Panc1 (cell line): ENCODE results near the gene RRP9. TPM values are rescaled to one million over a fixed set of nuclear protein-coding genes. Genes with fewer than 3 reads are reported as not detected.
"Not testable (repeated sequence)": the region's sequence is repeated elsewhere in the genome, so short reads cannot be mapped to it uniquely, and the experiment has no call there.

ENCODE experiments used
- ATAC-seq: fragments of 200-7000 bp; cut with Tn5 transposase; 2 replicates; pipeline ENCODE4 v1.9.1; 2020; ENCODE audit warnings: mild to moderate bottlenecking, moderate library complexity
- BruUV-seq: library from RNA; stranded (reverse); fragments of 400-500 nt; replicated peaks from 2 replicates; lab custom pipeline; 2021; lab: Mats Ljungman, UMichigan
- CTCF ChIA-PET: fragments of 300-600 bp; sonication (Branson Sonifier 250); formaldehyde crosslinking; loops from one replicate; lab custom pipeline; 2022; ENCODE audit warnings: antibody characterized with exemption; lab: Charles Lee
- POLR2A ChIA-PET: fragments of 300-600 bp; sonication (Branson Sonifier 250); formaldehyde crosslinking; loops from one replicate; lab custom pipeline; 2022; ENCODE audit warnings: antibody characterized with exemption; lab: Charles Lee
- DNase-seq: peaks from one replicate; pipeline ENCODE4 v3.0.0-alpha.2; 2010; ENCODE audit warnings: low read depth, low spot score
- H3K27ac ChIP-seq: 2 replicates; pipeline ENCODE4 v1.5.1; 2011; ENCODE audit warnings: mild to moderate bottlenecking, low read length, inconsistent platforms
- H3K27me3 ChIP-seq: fragments of 200-500 bp; sonication (Bioruptor generic); 2 replicates; pipeline ENCODE4 v1.6.0; 2014; ENCODE audit warnings: low read length, inconsistent platforms; ENCODE audit not compliant: control insufficient read depth, insufficient read depth
- H3K36me3 ChIP-seq: fragments of 200-500 bp; sonication (Bioruptor generic); 2 replicates; pipeline ENCODE4 v1.5.1; 2014; ENCODE audit warnings: inconsistent platforms, mild to moderate bottlenecking, low read length, moderate library complexity; ENCODE audit not compliant: control insufficient read depth, insufficient read depth
- H3K4me1 ChIP-seq: 2 replicates; pipeline ENCODE4 v1.5.1; 2011; ENCODE audit warnings: inconsistent platforms, mild to moderate bottlenecking, low read length, moderate library complexity; ENCODE audit not compliant: control insufficient read depth, insufficient read depth
- H3K4me3 ChIP-seq, 2 experiments: 2 replicates each; pipeline ENCODE4 v1.5.1; 2011 to 2012; ENCODE audit warnings: low read depth in 2 of 2, low read length in 2 of 2, mild to moderate bottlenecking in 2 of 2, inconsistent platforms in 1 of 2, moderate library complexity in 1 of 2
- H3K9me3 ChIP-seq: fragments of 200-500 bp; sonication (Bioruptor generic); 2 replicates; pipeline ENCODE4 v1.5.1; 2014; ENCODE audit warnings: low read depth, mild to moderate bottlenecking, inconsistent platforms, low read length, moderate library complexity; ENCODE audit not compliant: control insufficient read depth, insufficient read depth
- CTCF ChIP-seq: fragments of 450-650 bp; IDR thresholded peaks from 2 replicates; pipeline ENCODE4 v1.5.1; 2017; ENCODE audit warnings: mild to moderate bottlenecking
- POLR2AphosphoS5 ChIP-seq: IDR thresholded peaks from 2 replicates; pipeline ENCODE4 v1.6.1; 2012; ENCODE audit warnings: mild to moderate bottlenecking, low read depth, low read length, moderate library complexity
- REST ChIP-seq, 2 experiments: IDR thresholded peaks; 2 replicates each; pipeline ENCODE4 v1.6.1; 2011 to 2012; ENCODE audit warnings: low read depth in 2 of 2, control low read depth in 1 of 2, low read length in 1 of 2, mild to moderate bottlenecking in 1 of 2, moderate library complexity in 1 of 2; ENCODE audit not compliant: insufficient read depth in 1 of 2
- SIN3A ChIP-seq: IDR thresholded peaks from 2 replicates; pipeline ENCODE4 v1.6.1; 2012; ENCODE audit warnings: low read depth, mild to moderate bottlenecking, low read length, moderate library complexity, borderline replicate concordance; ENCODE audit not compliant: insufficient read depth
- TCF7L2 ChIP-seq: IDR thresholded peaks from 2 replicates; pipeline ENCODE4 v1.6.1; 2011; ENCODE audit warnings: mild to moderate bottlenecking, low read depth, low read length, inconsistent platforms
- in situ Hi-C: cut with HindIII; loops from 2 replicates; pipeline ENCODE4 v1.10.0; 2016; ENCODE audit warnings: low sequenced_read_pairs, low pct_unique_long_range_greater_than_20kb
- intact Hi-C: fragments of 100-400 bp; cut with micrococcal nuclease; formaldehyde crosslinking; loops from one replicate; pipeline ENCODE4 v1.10.0; 2022; ENCODE audit not compliant: unreplicated experiment
- total RNA-seq: library from RNA; stranded (reverse); gene quantifications from one replicate; pipeline ENCODE4 v1.2.1, GENCODE V29; 2021; ENCODE audit not compliant: unreplicated experiment

The RRP9 gene
- total RNA-seq, 1 experiment from 2014 or later: 54.5 TPM

- no peak overlapping the region for H3K4me3 ChIP-seq
- BruUV-seq: no TSS peak
- DNase-seq (no peak), ATAC-seq (no peak)
- no peaks in the 10 kb centered on the region for H3K4me1 ChIP-seq
- H3K9me3 ChIP-seq: no peaks in the 10 kb centered on the region
- intact Hi-C loops: no loop called here
- CTCF ChIA-PET: no interaction called here
- no peak overlapping the region for H3K27ac ChIP-seq
- TF ChIP-seq CTCF (no peak), REST (IDR thresholded peaks at IDR 0.05; ENCODE audit: insufficient read depth in 1 of 2, low read depth in 2 of 2, low read length in 1 of 2) (no peak), SIN3A (no peak), POLR2AphosphoS5 (no peak), TCF7L2 (no peak)
- POLR2A ChIA-PET: no interaction called here
- in situ Hi-C loops: no loop called here
- no peaks in the 10 kb centered on the region for H3K27me3 ChIP-seq
- no peaks in the 10 kb centered on the region for H3K36me3 ChIP-seq
These were observed 37.5 kb downstream of the RRP9 start for GRCh38 chr3:51904034-51904823.

- H3K27me3 ChIP-seq, H3K4me1 ChIP-seq, DNase-seq, ATAC-seq, H3K27ac ChIP-seq, CTCF ChIA-PET, H3K36me3 ChIP-seq, POLR2A ChIA-PET, H3K4me3 ChIP-seq, BruUV-seq, intact Hi-C loops, in situ Hi-C loops, H3K9me3 ChIP-seq: not testable (repeated sequence)
These were observed 39.3 kb downstream of the RRP9 start for GRCh38 chr3:51902361-51902760.

GRCh38 chr3:51900043-51900442 lies 41.7 kb downstream of the RRP9 start:
- BruUV-seq, POLR2A ChIA-PET, H3K27me3 ChIP-seq, ATAC-seq, DNase-seq, H3K4me1 ChIP-seq, H3K4me3 ChIP-seq, in situ Hi-C loops, H3K9me3 ChIP-seq, H3K36me3 ChIP-seq, H3K27ac ChIP-seq, intact Hi-C loops, CTCF ChIA-PET: not testable (repeated sequence)
